GM23338 (cell line): ENCODE data around the gene CELF4. TPM values are rescaled to one million over a fixed set of nuclear protein-coding genes. Genes with fewer than 3 reads are reported as not detected.

Experiments used
- ATAC-seq: fragments of 200-7000 bp; cut with Tn5 transposase; 3 replicates; pipeline ENCODE4 v1.9.1; 2020
- DNase-seq: peaks from one replicate; pipeline ENCODE4 v3.0.0-alpha.2; 2015; ENCODE audit warnings: low spot score
- H2AFZ ChIP-seq: fragments of 200-600 bp; sonication (generic); 2 replicates; pipeline ENCODE4 v1.8.0; 2016; ENCODE audit warnings: antibody characterized with exemption, mild to moderate bottlenecking, moderate library complexity
- H3F3A ChIP-seq: fragments of 200-600 bp; sonication (generic); replicated peaks from 2 replicates; pipeline ENCODE4 v1.8.0; 2017; ENCODE audit warnings: antibody characterized with exemption, mixed run types, low read depth
- H3K27ac ChIP-seq: fragments of 200-600 bp; sonication (generic); 2 replicates; pipeline ENCODE4 v1.6.1; 2016; ENCODE audit warnings: low read depth
- H3K27me3 ChIP-seq: fragments of 200-600 bp; sonication (generic); 2 replicates; pipeline ENCODE4 v1.8.0; 2016; ENCODE audit warnings: mild to moderate bottlenecking, mixed run types, moderate library complexity; ENCODE audit not compliant: insufficient read depth
- H3K36me3 ChIP-seq: fragments of 200-600 bp; sonication (generic); 2 replicates; pipeline ENCODE4 v1.8.0; 2016; ENCODE audit warnings: mild to moderate bottlenecking; ENCODE audit not compliant: insufficient read depth
- H3K4me1 ChIP-seq: fragments of 200-600 bp; sonication (generic); 2 replicates; pipeline ENCODE4 v1.8.0; 2016; ENCODE audit warnings: mild to moderate bottlenecking, moderate library complexity; ENCODE audit not compliant: insufficient read depth
- H3K4me2 ChIP-seq: fragments of 200-600 bp; sonication (generic); 2 replicates; pipeline ENCODE4 v1.7.1; 2017; ENCODE audit warnings: mixed run types
- H3K4me3 ChIP-seq: fragments of 200-600 bp; sonication (generic); 2 replicates; pipeline ENCODE4 v1.6.1; 2016; ENCODE audit warnings: mixed run types
- H3K79me2 ChIP-seq: fragments of 200-600 bp; sonication (generic); replicated peaks from 2 replicates; pipeline ENCODE4 v1.8.0; 2017; ENCODE audit warnings: mild to moderate bottlenecking; ENCODE audit not compliant: insufficient read depth
- H3K9me2 ChIP-seq: fragments of 200-600 bp; sonication (generic); 2 replicates; pipeline ENCODE4 v1.8.0; 2017; ENCODE audit not compliant: insufficient read depth
- H4K20me1 ChIP-seq: fragments of 200-600 bp; sonication (generic); replicated peaks from 2 replicates; pipeline ENCODE4 v1.8.0; 2017; ENCODE audit warnings: mild to moderate bottlenecking; ENCODE audit not compliant: insufficient read depth
- H3K27ac Mint-ChIP-seq: 2 replicates; pipeline ENCODE4 v1.8.0; 2020; ENCODE audit warnings: inconsistent platforms, mild to moderate bottlenecking, moderate library complexity, mixed read lengths
- H3K27me3 Mint-ChIP-seq: 3 replicates; pipeline ENCODE4 v1.8.0; 2022; ENCODE audit warnings: low read depth, mild to moderate bottlenecking, moderate library complexity, mixed read lengths, inconsistent platforms; ENCODE audit not compliant: insufficient read depth, poor library complexity
- H3K36me3 Mint-ChIP-seq: 3 replicates; pipeline ENCODE4 v1.8.0; 2021; ENCODE audit warnings: low read depth, mild to moderate bottlenecking, inconsistent platforms, moderate library complexity, mixed read lengths
- H3K4me1 Mint-ChIP-seq: 3 replicates; pipeline ENCODE4 v1.8.0; 2020; ENCODE audit warnings: mild to moderate bottlenecking, inconsistent platforms, mixed read lengths
- H3K4me3 Mint-ChIP-seq: 3 replicates; pipeline ENCODE4 v1.8.0; 2021; ENCODE audit warnings: moderate library complexity, mild to moderate bottlenecking, inconsistent platforms, mixed read lengths
- H3K9me3 Mint-ChIP-seq: 3 replicates; pipeline ENCODE4 v1.8.0; 2020; ENCODE audit warnings: moderate library complexity, mild to moderate bottlenecking, inconsistent platforms, mixed read lengths
- CREB1 ChIP-seq: fragments of 250-450 bp; sonication (Bioruptor Pico); IDR thresholded peaks from 2 replicates; pipeline ENCODE4 v1.5.0; 2020; ENCODE audit warnings: low read depth, mild to moderate bottlenecking, moderate library complexity
- CTCF ChIP-seq, 2 experiments: fragments of 200-600 bp in 1 of 2; sonication (generic) in 1 of 2; conservative IDR thresholded peaks; 2 replicates each; pipeline versions ENCODE4 v1.5.1 to v1.6.1; 2016 to 2017; ENCODE audit warnings: antibody characterized with exemption in 2 of 2, low read depth in 2 of 2, mild to moderate bottlenecking in 2 of 2, moderate library complexity in 1 of 2
- ETS1 ChIP-seq: IDR thresholded peaks from 2 replicates; pipeline ENCODE4 v1.6.1; 2016; ENCODE audit warnings: antibody characterized with exemption
- EZH2 ChIP-seq: fragments of 200-600 bp; sonication (generic); IDR thresholded peaks from one replicate; pipeline ENCODE4 v1.8.0; 2017; ENCODE audit warnings: antibody characterized with exemption, mild to moderate bottlenecking, low read depth; ENCODE audit not compliant: unreplicated experiment
- JUNB ChIP-seq: IDR thresholded peaks from one replicate; pipeline ENCODE4 v1.6.1; 2016; ENCODE audit warnings: antibody characterized with exemption; ENCODE audit not compliant: unreplicated experiment
- NANOG ChIP-seq: IDR thresholded peaks from 2 replicates; pipeline ENCODE4 v1.6.1; 2016; ENCODE audit warnings: antibody characterized with exemption, borderline replicate concordance
- POLR2AphosphoS5 ChIP-seq: IDR thresholded peaks from 2 replicates; pipeline ENCODE4 v1.6.1; 2016; ENCODE audit warnings: antibody characterized with exemption, low read depth
- REST ChIP-seq: IDR thresholded peaks from one replicate; pipeline ENCODE4 v1.6.1; 2018; ENCODE audit warnings: antibody characterized with exemption; ENCODE audit not compliant: unreplicated experiment
- ZNF114 ChIP-seq: fragments of 250-450 bp; sonication (Bioruptor Pico); IDR thresholded peaks from 2 replicates; pipeline ENCODE4 v1.5.0; 2020; ENCODE audit warnings: mild to moderate bottlenecking, moderate library complexity
- ZNF331 ChIP-seq: fragments of 250-450 bp; sonication (Bioruptor Pico); IDR thresholded peaks from 2 replicates; pipeline ENCODE4 v1.5.0; 2020; ENCODE audit warnings: low read depth, mild to moderate bottlenecking, moderate library complexity
- polyA plus RNA-seq: library from polyadenylated mRNA; unstranded; fragments of >200 nt; fragmentation: Nextera tagmentation; extraction: Ambion mirVana; gene quantifications from 2 replicates; pipeline ENCODE4 v1.2.1, GENCODE V29; 2016
- total RNA-seq: library from RNA; depleted of rRNA; stranded (reverse); fragments of >200 nt; shearing (Covaris generic); gene quantifications from 2 replicates; pipeline ENCODE4 v1.2.3, GENCODE V29; 2014

CELF4 gene
- total and polyA plus RNA-seq, 2 experiments from 2014 or later: 2.6 to 6.7 TPM

- no peaks in the 10 kb centered on the region for H3K79me2 ChIP-seq
- no peaks in the 10 kb centered on the region for H3K27me3 ChIP-seq
- no peaks in the 10 kb centered on the region for H3K9me2 ChIP-seq
- no peaks in the 10 kb centered on the region for H4K20me1 ChIP-seq
- H3K4me3 ChIP-seq: no peak overlapping the region
- no peak overlapping the region for H3K4me2 ChIP-seq
- Mint-ChIP-seq H3K27ac (no peak overlapping the region), H3K4me1 (peaks cover 3% of the 10 kb centered on the region), H3K4me3 (no peak overlapping the region), H3K27me3 (peaks cover 13% of the 10 kb centered on the region), H3K36me3 (peaks cover 5% of the 10 kb centered on the region; the same call in 2 of the 3 replicates), H3K9me3 (peaks cover 17% of the 10 kb centered on the region)
- TF ChIP-seq POLR2AphosphoS5 (no peak), NANOG (no peak), ZNF114 (CRISPR knock-in tag) (no peak), EZH2 (no peak)
- no peak overlapping the region for H2AFZ ChIP-seq
- no peaks in the 10 kb centered on the region for H3K36me3 ChIP-seq
- no peaks in the 10 kb centered on the region for H3K4me1 ChIP-seq
- H3F3A ChIP-seq: no peaks in the 10 kb centered on the region
- no peak overlapping the region for H3K27ac ChIP-seq
- ATAC-seq (no peak), DNase-seq (no peak)
Observed at GRCh38 chr18:37507239-37507638, 58.4 kb downstream of the CELF4 start.

- H2AFZ ChIP-seq: no peak overlapping the region
- H3K9me3 Mint-ChIP-seq: peaks cover 15% of the 10 kb centered on the region; the same call in 2 of the 3 replicates
- no peak overlapping the region for H3K4me2 ChIP-seq
- no peak overlapping the region for H3K27ac Mint-ChIP-seq
- peaks cover 3% of the 10 kb centered on the region for H3K4me1 Mint-ChIP-seq
- no peaks in the 10 kb centered on the region for H3K9me2 ChIP-seq
- H4K20me1 ChIP-seq: no peaks in the 10 kb centered on the region
- no peaks in the 10 kb centered on the region for H3K4me1 ChIP-seq
- peaks cover 5% of the 10 kb centered on the region; the same call in 2 of the 3 replicates for H3K36me3 Mint-ChIP-seq
- no peak for ATAC-seq
- no peak for TF ChIP-seq ZNF331 (CRISPR knock-in tag)
- TF ChIP-seq REST: no peak
- no peak for TF ChIP-seq CREB1 (CRISPR knock-in tag)
- no peak for TF ChIP-seq JUNB
- no peak for TF ChIP-seq ETS1
- TF ChIP-seq ZNF114 (CRISPR knock-in tag): no peak
- TF ChIP-seq CTCF (conservative IDR thresholded peaks at IDR 0.05; ENCODE audit: low read depth in 2 of 2): no peak
- no peak overlapping the region for H3K4me3 Mint-ChIP-seq
- no peaks in the 10 kb centered on the region for H3K36me3 ChIP-seq
- DNase-seq: no peak
- H3K27me3 Mint-ChIP-seq: peaks cover 17% of the 10 kb centered on the region
- H3F3A ChIP-seq: no peaks in the 10 kb centered on the region
- H3K79me2 ChIP-seq: no peaks in the 10 kb centered on the region
- H3K27me3 ChIP-seq: no peaks in the 10 kb centered on the region
- H3K27ac ChIP-seq: no peak overlapping the region
- no peak overlapping the region for H3K4me3 ChIP-seq
Observed at GRCh38 chr18:37506001-37506400, 59.6 kb downstream of the CELF4 start.
